ENCODE measurements around the gene XPO5.
A peak's percentile ranks its signal among the peaks of the same experiment; 100 is the strongest.
"Not testable (repeated sequence)": the region's sequence is repeated elsewhere in the genome, so short reads cannot be mapped to it uniquely, and the experiment has no call there.

Gene XPO5

GRCh38 chr6:43575772-43576551, at the start of gene XPO5, which contains the start of gene POLH:
TSS of gene XPO5 (minus strand) at chr6:43576038. CDS start at chr6:43575864, 174 bp downstream.
TSS of gene POLH (plus strand) at chr6:43576185. CDS start at chr6:43582320, 6,135 bp downstream.
- DNase-seq (ENCODE audit: low read depth in 2 of 2), result peak; percentile 85 to 88

- DNase-seq (ENCODE audit: low read depth in 2 of 2), result no peak
Measured at GRCh38 chr6:43625393-43625992, 49.7 kb upstream of the XPO5 start.

GRCh38 chr6:43624786-43625288, 49.0 kb upstream of the XPO5 start:
- DNase-seq (ENCODE audit: low read depth in 2 of 2), result no peak

GRCh38 chr6:43623880-43624785, 48.3 kb upstream of the XPO5 start:
- DNase-seq (ENCODE audit: low read depth in 2 of 2), result no peak

- no peak for DNase-seq (ENCODE audit: low read depth in 2 of 2)
Measured at GRCh38 chr6:43622541-43622940, 46.7 kb upstream of the XPO5 start.

- no peak for DNase-seq (ENCODE audit: low read depth in 2 of 2)
Measured at GRCh38 chr6:43621836-43622180, 46.0 kb upstream of the XPO5 start.

- no peak for DNase-seq (ENCODE audit: low read depth in 2 of 2)
Measured at GRCh38 chr6:43621078-43621835, 45.4 kb upstream of the XPO5 start.

GRCh38 chr6:43616725-43617472, 41.1 kb upstream of the XPO5 start:
- no peak for DNase-seq (ENCODE audit: low read depth in 2 of 2)

GRCh38 chr6:43614396-43614730, 38.5 kb upstream of the XPO5 start:
- DNase-seq (ENCODE audit: low read depth in 2 of 2), result no peak

GRCh38 chr6:43613721-43614395, 38.0 kb upstream of the XPO5 start:
- no peak for DNase-seq (ENCODE audit: low read depth in 2 of 2)

- DNase-seq (ENCODE audit: low read depth in 2 of 2), result no peak
Measured at GRCh38 chr6:43610431-43610830, 34.6 kb upstream of the XPO5 start.

- DNase-seq (ENCODE audit: low read depth in 2 of 2), result no peak
Measured at GRCh38 chr6:43609402-43609801, 33.6 kb upstream of the XPO5 start.

GRCh38 chr6:43608807-43609206, 33.0 kb upstream of the XPO5 start:
- DNase-seq (ENCODE audit: low read depth in 2 of 2), result no peak

GRCh38 chr6:43608310-43608763, 32.5 kb upstream of the XPO5 start:
- DNase-seq (ENCODE audit: low read depth in 2 of 2), result peak; percentile 40 to 52

GRCh38 chr6:43606019-43606418, 30.2 kb upstream of the XPO5 start:
- DNase-seq (ENCODE audit: low read depth in 2 of 2), result no peak

GRCh38 chr6:43604174-43604573, 28.3 kb upstream of the XPO5 start:
- DNase-seq (ENCODE audit: low read depth in 2 of 2), result no peak

- no peak for DNase-seq (ENCODE audit: low read depth in 2 of 2)
Measured at GRCh38 chr6:43600595-43600994, 24.8 kb upstream of the XPO5 start.

- no peak for DNase-seq (ENCODE audit: low read depth in 2 of 2)
Measured at GRCh38 chr6:43593938-43594337, 18.1 kb upstream of the XPO5 start.

GRCh38 chr6:43589564-43589963, 13.7 kb upstream of the XPO5 start:
- DNase-seq (ENCODE audit: low read depth in 2 of 2), result not testable (repeated sequence)

- DNase-seq (ENCODE audit: low read depth in 2 of 2), result no peak
Measured at GRCh38 chr6:43588194-43588593, 12.4 kb upstream of the XPO5 start.

Measured in activated CD4-positive, alpha-beta T cell treated with anti-CD3 and anti-CD28 coated beads for 24 hours (primary cell).